Right renal cortex interstitium (tissue), 3 donors: Measurements from ENCODE around the gene KCNQ4. TPM values are rescaled to one million over a fixed set of nuclear protein-coding genes. Genes with fewer than 3 reads are reported as not detected.

ENCODE experiments used
- DNase-seq, 3 donors: peaks; one replicate each; pipeline ENCODE4 v3.0.0-alpha.2; 2013; ENCODE audit warnings: low read depth in 3 of 3, low spot score in 2 of 3
- polyA plus RNA-seq, 3 donors: library from polyadenylated mRNA; unstranded; fragments of 120-200 nt; gene quantifications; one replicate each; pipeline ENCODE4 v1.2.1, GENCODE V29; 2013; ENCODE audit not compliant: insufficient read length in 3 of 3

KCNQ4 gene
- polyA plus RNA-seq, 3 donors = 1.2 to 1.7 (median 1.3) TPM

- DNase-seq = no peak
Measured at GRCh38 chr1:40856116-40856515, 72.5 kb downstream of the KCNQ4 start.

- no peak for DNase-seq
Measured at GRCh38 chr1:40856656-40857302, 73.2 kb downstream of the KCNQ4 start.

- no peak for DNase-seq
Measured at GRCh38 chr1:40857737-40858136, 74.2 kb downstream of the KCNQ4 start.

GRCh38 chr1:40858856-40859416 lies 75.3 kb downstream of the KCNQ4 start:
- no peak for DNase-seq

GRCh38 chr1:40860706-40861223 lies 77.2 kb downstream of the KCNQ4 start:
- no peak for DNase-seq

- no peak for DNase-seq
Measured at GRCh38 chr1:40861224-40862003, 77.8 kb downstream of the KCNQ4 start.

GRCh38 chr1:40862008-40862863 lies 78.6 kb downstream of the KCNQ4 start, which contains the start of gene CITED4:
Gene CITED4 (minus strand): TSS chr1:40862363. CDS start chr1:40862127, 236 bp downstream.
- peak; percentile 84 to 90 (median 88) for DNase-seq

GRCh38 chr1:40868051-40868723 lies 84.6 kb downstream of the KCNQ4 start:
- DNase-seq = no peak

GRCh38 chr1:40870135-40870728 lies 86.6 kb downstream of the KCNQ4 start:
- DNase-seq = no peak

GRCh38 chr1:40872276-40872675 lies 88.7 kb downstream of the KCNQ4 start:
- DNase-seq = no peak

GRCh38 chr1:40873863-40874472 lies 90.4 kb downstream of the KCNQ4 start:
- no peak for DNase-seq

GRCh38 chr1:40876436-40876761 lies 92.8 kb downstream of the KCNQ4 start:
- no peak for DNase-seq

GRCh38 chr1:40876891-40877290 lies 93.3 kb downstream of the KCNQ4 start:
- DNase-seq = no peak

GRCh38 chr1:40877698-40878097 lies 94.1 kb downstream of the KCNQ4 start:
- no peak for DNase-seq

GRCh38 chr1:40878906-40879305 lies 95.3 kb downstream of the KCNQ4 start:
- no peak for DNase-seq

- no peak for DNase-seq
Measured at GRCh38 chr1:40879482-40880175, 96.0 kb downstream of the KCNQ4 start.

GRCh38 chr1:40880813-40881549 lies 97.4 kb downstream of the KCNQ4 start:
- DNase-seq = no peak
